HepG2 (cell line): ENCODE results near the gene PSEN2. TPM values are rescaled to one million over a fixed set of nuclear protein-coding genes. Genes with fewer than 3 reads are reported as not detected.

Experiments used
- GTF3A ChIP-seq: sonication (generic); formaldehyde crosslinking; conservative IDR thresholded peaks from 2 replicates; pipeline ENCODE4 v1.4.0; 2020; ENCODE audit warnings: mild to moderate bottlenecking, missing genetic modification reagents
- LBX2 ChIP-seq: sonication (generic); formaldehyde crosslinking; IDR thresholded peaks from 2 replicates; pipeline ENCODE4 v1.5.0; 2020; ENCODE audit warnings: missing genetic modification reagents, mild to moderate bottlenecking, borderline replicate concordance
- LCORL ChIP-seq, 2 experiments: fragments of 450-650 bp in 1 of 2; sonication (generic) in 1 of 2; formaldehyde crosslinking in 1 of 2; IDR thresholded peaks; 2 replicates each; pipeline versions ENCODE4 v1.5.0 to v1.6.1; 2017 to 2020; ENCODE audit warnings: antibody characterized with exemption in 1 of 2, missing genetic modification reagents in 1 of 2
- NFYB ChIP-seq: sonication (generic); formaldehyde crosslinking; IDR thresholded peaks from 2 replicates; pipeline ENCODE4 v1.4.0; 2020; ENCODE audit warnings: missing genetic modification reagents
- NR0B2 ChIP-seq: sonication (generic); formaldehyde crosslinking; IDR thresholded peaks from 2 replicates; pipeline ENCODE4 v1.4.0; 2020; ENCODE audit warnings: mild to moderate bottlenecking, missing genetic modification reagents
- PBX3 ChIP-seq: sonication (generic); formaldehyde crosslinking; IDR thresholded peaks from 2 replicates; pipeline ENCODE4 v1.8.1; 2023; ENCODE audit warnings: missing genetic modification reagents, inconsistent platforms, borderline replicate concordance
- SKI ChIP-seq: fragments of 450-650 bp; IDR thresholded peaks from one replicate; pipeline ENCODE4 v1.6.1; 2018; ENCODE audit warnings: mild to moderate bottlenecking; ENCODE audit not compliant: partially characterized antibody
- TEAD2 ChIP-seq: sonication (generic); formaldehyde crosslinking; IDR thresholded peaks from 2 replicates; pipeline ENCODE4 v1.9.0; 2021; ENCODE audit warnings: missing genetic modification reagents
- ZBTB3 ChIP-seq: sonication (generic); formaldehyde crosslinking; IDR thresholded peaks from 2 replicates; pipeline ENCODE4 v1.4.0; 2020; ENCODE audit warnings: low read depth, mild to moderate bottlenecking, moderate library complexity, missing genetic modification reagents, borderline replicate concordance
- ZBTB42 ChIP-seq: sonication (generic); formaldehyde crosslinking; IDR thresholded peaks from 2 replicates; pipeline ENCODE4 v1.5.0; 2020; ENCODE audit warnings: mild to moderate bottlenecking, missing genetic modification reagents
- ZBTB7B ChIP-seq: sonication (generic); formaldehyde crosslinking; IDR thresholded peaks from 2 replicates; pipeline ENCODE4 v1.4.0; 2020; ENCODE audit warnings: missing genetic modification reagents
- ZC3H13 ChIP-seq: sonication (generic); formaldehyde crosslinking; IDR thresholded peaks from 2 replicates; pipeline ENCODE4 v1.8.1; 2023; ENCODE audit warnings: mild to moderate bottlenecking, missing genetic modification reagents, moderate library complexity
- ZHX2 ChIP-seq, 2 experiments: sonication (generic) in 1 of 2; formaldehyde crosslinking in 1 of 2; IDR thresholded peaks; 2 replicates each; pipeline versions ENCODE4 v1.6.1 to v1.9.0; 2014 to 2022; ENCODE audit warnings: antibody characterized with exemption in 1 of 2, borderline replicate concordance in 1 of 2, inconsistent platforms in 1 of 2, low read depth in 1 of 2, missing genetic modification reagents in 1 of 2
- ZNF362 ChIP-seq: sonication (generic); formaldehyde crosslinking; IDR thresholded peaks from 2 replicates; pipeline ENCODE4 v1.4.0; 2020; ENCODE audit warnings: missing genetic modification reagents, mild to moderate bottlenecking, borderline replicate concordance
- ZNF570 ChIP-seq: sonication (generic); formaldehyde crosslinking; IDR thresholded peaks from 2 replicates; pipeline ENCODE4 v1.4.0; 2020; ENCODE audit warnings: mild to moderate bottlenecking, missing genetic modification reagents, borderline replicate concordance
- ZNF737 ChIP-seq: sonication (generic); formaldehyde crosslinking; IDR thresholded peaks from 2 replicates; pipeline ENCODE4 v1.5.0; 2020; ENCODE audit warnings: missing genetic modification reagents, mild to moderate bottlenecking, borderline replicate concordance
- ZNF775 ChIP-seq: sonication (generic); formaldehyde crosslinking; IDR thresholded peaks from 2 replicates; pipeline ENCODE4 v1.4.0; 2020; ENCODE audit warnings: missing genetic modification reagents, mild to moderate bottlenecking, moderate library complexity, borderline replicate concordance
- ZNF776 ChIP-seq: sonication (generic); formaldehyde crosslinking; IDR thresholded peaks from 2 replicates; pipeline ENCODE4 v1.4.0; 2020; ENCODE audit warnings: mild to moderate bottlenecking, missing genetic modification reagents
- ZNF878 ChIP-seq: sonication (generic); formaldehyde crosslinking; IDR thresholded peaks from 2 replicates; pipeline ENCODE4 v1.8.1; 2023; ENCODE audit warnings: mild to moderate bottlenecking, missing genetic modification reagents, moderate library complexity
- polyA plus RNA-seq, 8 experiments: library from polyadenylated mRNA; depleted of rRNA in 3 of 8; stranded (reverse) in 7 of 8; unstranded in 1 of 8; fragments of >200 nt; fragmentation: Illumina TruSeq in 4 of 8; extraction: Trizol in 4 of 8; gene quantifications; 2 replicates each; pipeline versions ENCODE4 v1.2.1 to v1.2.3, GENCODE V29; 2011 to 2016; ENCODE audit warnings: low read depth in 4 of 8, missing spikeins in 1 of 8, mixed read lengths in 1 of 8; ENCODE audit not compliant: insufficient read depth in 1 of 8
- total RNA-seq, 5 experiments: library from RNA; depleted of rRNA; stranded (reverse); fragments of >200 nt; fragmentation: Illumina TruSeq; extraction: Trizol; gene quantifications; 2 replicates each; pipeline ENCODE4 v1.2.3, GENCODE V29; 2016; ENCODE audit warnings: low read depth in 1 of 5

PSEN2 gene
- total and polyA plus RNA-seq, 2 of the 13 experiments (the other 11 are each of a cell fraction or from before 2014, with no cell fraction given), result 5.9 to 13.1 TPM

GRCh38 chr1:226939438-226940028, 69.1 kb downstream of the PSEN2 start (continued):
- TF ChIP-seq ZHX2 (IDR thresholded peaks at IDR 0.05; ENCODE audit: low read depth), result no peak
- TF ChIP-seq ZHX2 (CRISPR knock-in tag; IDR thresholded peaks at IDR 0.05; ENCODE audit: borderline replicate concordance), result 0 out of 2 replicates have a peak, but pooled peaks have one; percentile 49
- no peak for TF ChIP-seq ZBTB42 (CRISPR knock-in tag)
- TF ChIP-seq ZNF776 (CRISPR knock-in tag), result peak; percentile 91
- 0 out of 2 replicates have a peak, but pooled peaks have one; percentile 27 for TF ChIP-seq ZNF570
- TF ChIP-seq SKI, result no peak
- TF ChIP-seq ZNF775 (CRISPR knock-in tag), result 0 out of 2 replicates have a peak, but pooled peaks have one; percentile 53
- TF ChIP-seq ZC3H13 (CRISPR knock-in tag), result no peak
- TF ChIP-seq LCORL (IDR thresholded peaks at IDR 0.05), result no peak
- TF ChIP-seq LCORL (CRISPR knock-in tag; IDR thresholded peaks at IDR 0.05), result peak; percentile 76
- TF ChIP-seq ZNF362, result 0 out of 2 replicates have a peak, but pooled peaks have one; percentile 28
- TF ChIP-seq ZBTB7B (CRISPR knock-in tag), result peak; percentile 69
- no peak; the same call in 1 of the 2 replicates for TF ChIP-seq ZNF878 (CRISPR knock-in tag)
- peak; percentile 93; the same call in 1 of the 2 replicates for TF ChIP-seq GTF3A (CRISPR knock-in tag)
- TF ChIP-seq LBX2 (CRISPR knock-in tag), result no peak; the same call in 1 of the 2 replicates
- no peak for TF ChIP-seq ZNF737 (CRISPR knock-in tag)
- no peak for TF ChIP-seq NFYB (CRISPR knock-in tag)
- peak; percentile 67; the same call in 1 of the 2 replicates for TF ChIP-seq NR0B2 (CRISPR knock-in tag)
- TF ChIP-seq PBX3, result no peak; the same call in 1 of the 2 replicates
- TF ChIP-seq TEAD2 (CRISPR knock-in tag), result no peak
- TF ChIP-seq ZBTB3, result no peak; the same call in 1 of the 2 replicates
